Nephron progenitor cell (in vitro differentiated cells): ENCODE data around the gene SH3PXD2A.
A peak's percentile ranks its signal among the peaks of the same experiment; 100 is the strongest.

ENCODE experiments used
- DNase-seq: peaks from one replicate; pipeline ENCODE4 v3.0.0; 2021
- H3K27ac Mint-ChIP-seq: 2 replicates; pipeline ENCODE4 v1.8.0; 2021; ENCODE audit warnings: mild to moderate bottlenecking, moderate library complexity, mixed read lengths
- H3K27me3 Mint-ChIP-seq: 2 replicates; pipeline ENCODE4 v1.8.0; 2021; ENCODE audit warnings: mild to moderate bottlenecking, low read depth, mixed read lengths; ENCODE audit not compliant: poor library complexity
- H3K36me3 Mint-ChIP-seq: 2 replicates; pipeline ENCODE4 v1.8.0; 2021; ENCODE audit warnings: low read depth, mixed read lengths
- H3K4me1 Mint-ChIP-seq: 2 replicates; pipeline ENCODE4 v1.8.0; 2021; ENCODE audit warnings: mixed read lengths
- H3K4me3 Mint-ChIP-seq: 2 replicates; pipeline ENCODE4 v1.8.0; 2021; ENCODE audit warnings: mild to moderate bottlenecking, moderate library complexity, mixed read lengths
- H3K9me3 Mint-ChIP-seq: 2 replicates; pipeline ENCODE4 v1.8.0; 2021; ENCODE audit warnings: mild to moderate bottlenecking, moderate library complexity, mixed read lengths
- CTCF ChIP-seq: fragments of 200-600 bp; sonication (generic); IDR thresholded peaks from 2 replicates; pipeline ENCODE4 v1.5.0; 2021; ENCODE audit warnings: antibody characterized with exemption

SH3PXD2A gene

DNA sequence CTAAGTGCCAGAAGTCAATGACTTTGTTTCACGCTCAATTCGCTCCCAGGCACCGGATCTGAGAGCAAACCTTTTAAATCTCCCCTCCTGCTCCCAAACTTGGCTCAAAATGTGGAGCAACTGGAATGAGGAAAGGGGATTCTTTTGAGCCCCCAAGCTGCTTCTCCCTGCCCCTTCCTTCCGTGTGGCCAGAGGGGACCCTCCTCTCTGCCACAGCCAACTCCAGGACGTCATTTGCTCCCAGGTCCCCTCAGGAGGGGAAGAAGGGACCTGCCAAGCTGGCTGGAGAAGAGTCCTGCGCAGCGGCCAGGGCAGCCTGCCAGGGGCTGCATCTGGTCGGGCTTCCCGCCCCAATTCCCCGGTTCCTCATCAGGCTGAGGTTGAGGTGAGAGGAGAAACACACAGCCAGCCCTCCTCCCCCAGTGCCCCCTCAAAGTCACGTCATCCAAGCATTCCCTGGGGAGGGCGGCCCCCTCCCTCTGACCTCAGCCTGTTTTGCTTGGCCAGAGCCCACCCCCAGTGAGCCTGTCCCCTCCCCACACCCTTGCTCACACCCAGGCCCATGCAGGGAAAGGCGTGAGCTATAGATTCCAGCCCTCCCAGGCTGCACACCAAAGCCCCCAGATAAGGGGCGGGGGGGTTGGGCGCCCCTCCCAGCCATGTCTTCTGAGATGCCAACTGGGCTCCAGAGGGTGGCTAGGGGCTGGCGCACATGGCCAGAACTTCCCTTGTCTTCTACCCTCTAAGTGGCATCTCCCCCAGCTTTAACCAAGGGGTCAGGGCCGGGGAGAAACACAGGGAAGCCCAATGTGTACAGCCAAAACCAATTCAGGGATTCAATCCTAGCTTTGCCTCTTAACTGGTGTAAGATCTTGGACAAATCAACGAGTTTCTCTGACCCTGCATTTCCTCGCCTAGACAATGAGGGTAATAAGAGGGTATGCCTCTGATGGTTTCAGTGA lies 35.0 kb downstream of the SH3PXD2A start:
- H3K4me1 Mint-ChIP-seq = peaks cover 77% of the 10 kb centered on the region
- TF ChIP-seq CTCF = no peak
- H3K4me3 Mint-ChIP-seq = no peak overlapping the region
- H3K27ac Mint-ChIP-seq = peak overlapping the region; percentile 29
- H3K27me3 Mint-ChIP-seq = peaks cover 13% of the 10 kb centered on the region
- H3K36me3 Mint-ChIP-seq = no peaks in the 10 kb centered on the region
- no peak for DNase-seq
- H3K9me3 Mint-ChIP-seq = no peaks in the 10 kb centered on the region

GRCh38 chr10:103819493-103819892 lies 35.9 kb downstream of the SH3PXD2A start:
- Mint-ChIP-seq H3K27me3 (peaks cover 11% of the 10 kb centered on the region), H3K36me3 (no peaks in the 10 kb centered on the region), H3K9me3 (no peaks in the 10 kb centered on the region), H3K4me3 (no peak overlapping the region), H3K4me1 (peaks cover 76% of the 10 kb centered on the region), H3K27ac (peak overlapping the region; percentile 33)
- no peak for DNase-seq
- TF ChIP-seq CTCF = no peak

DNA sequence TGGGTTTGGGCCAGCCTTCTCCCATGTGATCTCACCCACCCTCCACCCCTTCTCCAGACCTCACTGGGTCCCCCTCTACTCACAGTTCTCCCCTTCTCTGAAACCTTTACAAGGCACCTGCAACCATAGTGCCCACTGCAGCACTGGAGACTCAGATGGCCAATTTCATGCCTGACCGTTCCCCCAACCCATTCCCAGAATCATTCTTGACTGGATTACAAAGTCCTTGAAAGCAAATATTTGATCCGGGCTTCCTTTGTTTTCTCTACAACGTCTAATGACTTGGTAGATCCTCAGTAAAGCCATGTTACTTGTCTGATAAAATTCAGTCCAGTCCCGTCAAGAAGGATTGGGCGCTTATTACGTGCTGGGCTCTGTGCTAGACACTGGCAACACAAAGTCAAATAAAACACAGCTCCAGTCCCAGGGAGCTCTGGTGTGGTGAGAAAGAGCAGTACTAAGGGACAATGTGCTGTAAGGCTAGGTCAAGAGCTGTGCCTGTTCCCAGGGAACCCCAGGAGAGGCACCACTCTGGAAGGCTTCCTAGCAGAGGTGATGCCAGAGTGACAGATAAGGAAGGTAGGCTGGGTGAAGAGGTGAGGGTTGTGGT lies 36.5 kb downstream of the SH3PXD2A start:
- Mint-ChIP-seq H3K4me3 (no peak overlapping the region), H3K4me1 (peaks cover 76% of the 10 kb centered on the region)
- TF ChIP-seq CTCF = no peak

DNA sequence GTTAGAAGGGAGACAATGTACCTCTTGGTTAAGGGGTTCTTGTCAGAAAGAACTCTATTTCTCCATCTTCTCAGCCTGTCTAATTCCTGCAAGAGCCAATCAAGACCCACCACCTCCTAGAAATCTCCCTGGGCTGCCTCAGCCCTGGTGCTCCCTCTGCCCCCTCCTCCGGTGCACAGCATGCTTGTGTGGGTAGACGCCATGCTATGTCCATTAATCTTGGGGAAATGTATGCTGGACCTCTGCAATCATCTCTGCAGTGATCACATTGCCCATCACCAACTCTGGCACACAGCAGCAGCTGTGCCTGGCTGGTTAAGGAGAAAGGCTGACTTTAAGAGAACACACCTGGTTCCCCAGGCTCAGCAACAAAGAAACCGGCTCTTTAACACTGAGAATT lies 37.3 kb downstream of the SH3PXD2A start:
- no peak for TF ChIP-seq CTCF
- H3K4me3 Mint-ChIP-seq = no peak overlapping the region
- H3K9me3 Mint-ChIP-seq = no peaks in the 10 kb centered on the region
- no peak overlapping the region for H3K27ac Mint-ChIP-seq
- H3K4me1 Mint-ChIP-seq = peaks cover 76% of the 10 kb centered on the region
- DNase-seq = no peak
- peaks cover 13% of the 10 kb centered on the region for H3K27me3 Mint-ChIP-seq
- H3K36me3 Mint-ChIP-seq = no peaks in the 10 kb centered on the region

More for the DNA sequence above, 36.5 kb downstream of the SH3PXD2A start:
- peaks cover 13% of the 10 kb centered on the region for H3K27me3 Mint-ChIP-seq
- no peaks in the 10 kb centered on the region for H3K9me3 Mint-ChIP-seq
- H3K36me3 Mint-ChIP-seq = no peaks in the 10 kb centered on the region
- H3K27ac Mint-ChIP-seq = no peak overlapping the region
- no peak for DNase-seq

DNA sequence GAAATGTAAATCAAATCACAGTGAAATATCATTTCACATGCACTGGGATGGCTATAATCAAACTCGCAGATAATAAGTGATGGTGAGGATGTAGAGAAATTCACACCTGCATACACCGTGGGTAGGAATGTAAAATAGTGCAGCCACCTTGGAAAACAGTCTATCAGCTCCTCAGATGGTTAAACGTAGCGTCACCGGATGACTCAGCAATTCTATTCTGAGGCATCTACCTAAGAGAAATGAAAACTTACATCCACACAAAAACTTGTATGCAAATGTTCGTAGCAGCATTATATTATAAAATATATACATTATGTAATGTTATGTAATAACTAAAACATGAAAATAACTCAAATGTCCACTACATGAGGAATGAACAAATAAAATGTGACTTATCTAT lies 38.9 kb downstream of the SH3PXD2A start:
- TF ChIP-seq CTCF = no peak
- Mint-ChIP-seq H3K4me3 (no peak overlapping the region), H3K27me3 (peaks cover 13% of the 10 kb centered on the region), H3K9me3 (no peaks in the 10 kb centered on the region), H3K27ac (no peak overlapping the region), H3K36me3 (no peaks in the 10 kb centered on the region), H3K4me1 (peaks cover 76% of the 10 kb centered on the region)
- no peak for DNase-seq
